Lower leg skin (tissue), 4 donors: Measurements from ENCODE around the gene BCL3. TPM values are rescaled to one million over a fixed set of nuclear protein-coding genes. Genes with fewer than 3 reads are reported as not detected.

Source experiments
- DNase-seq, 2 donors: peaks; one replicate each; pipeline ENCODE4 v3.0.0-alpha.2; 2019; ENCODE audit warnings: low spot score in 2 of 2
- H3K4me3 ChIP-seq: fragments of 200-600 bp; sonication (generic); 2 replicates; pipeline ENCODE4 v1.5.1; 2017; ENCODE audit warnings: mild to moderate bottlenecking, low read depth; ENCODE audit not compliant: poor library complexity, severe bottlenecking
- CTCF ChIP-seq, 3 donors: fragments of 450-650 bp; IDR thresholded peaks; one replicate each; pipeline ENCODE4 v1.5.1; 2016; ENCODE audit warnings: antibody characterized with exemption in 3 of 3, mild to moderate bottlenecking in 3 of 3, moderate library complexity in 2 of 3
- POLR2A ChIP-seq, 2 donors: fragments of 450-650 bp; IDR thresholded peaks; one replicate each; pipeline ENCODE4 v1.6.1; 2016 to 2017; ENCODE audit warnings: antibody characterized with exemption in 2 of 2, mild to moderate bottlenecking in 1 of 2, moderate library complexity in 1 of 2
- WGBS, 2 donors: methylation state at CpG; one replicate each; pipeline ENCODE4 v1.1.5; 2018; 5-methylcytosine and 5-hydroxymethylcytosine counted together
- intact Hi-C: fragments of 100-400 bp; cut with DNase I; formaldehyde crosslinking; loops from one replicate; pipeline ENCODE4 v1.15.0; 2023; ENCODE audit warnings: low total_unique reads
- total RNA-seq, 4 donors: library from RNA; depleted of rRNA; stranded (reverse); fragments of >200 nt; gene quantifications; one replicate each; pipeline ENCODE4 v1.1.0, GENCODE V29; 2016

BCL3 gene
- total RNA-seq, 4 donors from 2014 or later = 17.1 to 27.3 (median 19.0) TPM

GRCh38 chr19:44731081-44731480, 17.4 kb upstream of the BCL3 start:
- intact Hi-C loops = no loop called here
- no peak for TF ChIP-seq CTCF (IDR thresholded peaks at IDR 0.05)
- TF ChIP-seq POLR2A (IDR thresholded peaks at IDR 0.05) = no peak
- no peak overlapping the region for H3K4me3 ChIP-seq
- 92% methylated on average over 5 of the region's 5 CpGs for WGBS, 2 donors
- DNase-seq = no peak

DNA sequence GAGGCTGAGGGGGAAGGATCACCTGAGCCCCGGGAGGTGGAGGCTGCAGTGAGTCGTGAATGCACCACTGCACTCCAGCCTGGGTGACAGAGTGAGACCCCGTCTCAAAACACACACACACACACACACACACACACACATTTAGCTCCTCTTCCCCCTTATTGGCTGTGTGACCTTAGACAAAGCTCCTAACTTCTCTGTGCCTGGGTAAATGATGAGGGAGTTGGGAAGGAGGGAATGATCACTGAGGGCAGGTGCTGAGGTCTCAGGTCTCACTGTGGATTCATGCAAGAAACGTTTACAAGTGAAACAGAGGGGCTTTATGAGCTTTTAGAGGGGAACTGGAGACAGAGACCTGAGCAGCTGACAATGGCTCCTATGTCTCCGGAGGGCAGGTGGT, 16.9 kb upstream of the BCL3 start:
- TF ChIP-seq CTCF (IDR thresholded peaks at IDR 0.05) = no peak
- TF ChIP-seq POLR2A (IDR thresholded peaks at IDR 0.05) = no peak
- 85 to 89% methylated on average over 5 of the region's 5 CpGs for WGBS, 2 donors
- DNase-seq = no peak
- H3K4me3 ChIP-seq = no peak overlapping the region
- intact Hi-C loops = no loop called here

DNA sequence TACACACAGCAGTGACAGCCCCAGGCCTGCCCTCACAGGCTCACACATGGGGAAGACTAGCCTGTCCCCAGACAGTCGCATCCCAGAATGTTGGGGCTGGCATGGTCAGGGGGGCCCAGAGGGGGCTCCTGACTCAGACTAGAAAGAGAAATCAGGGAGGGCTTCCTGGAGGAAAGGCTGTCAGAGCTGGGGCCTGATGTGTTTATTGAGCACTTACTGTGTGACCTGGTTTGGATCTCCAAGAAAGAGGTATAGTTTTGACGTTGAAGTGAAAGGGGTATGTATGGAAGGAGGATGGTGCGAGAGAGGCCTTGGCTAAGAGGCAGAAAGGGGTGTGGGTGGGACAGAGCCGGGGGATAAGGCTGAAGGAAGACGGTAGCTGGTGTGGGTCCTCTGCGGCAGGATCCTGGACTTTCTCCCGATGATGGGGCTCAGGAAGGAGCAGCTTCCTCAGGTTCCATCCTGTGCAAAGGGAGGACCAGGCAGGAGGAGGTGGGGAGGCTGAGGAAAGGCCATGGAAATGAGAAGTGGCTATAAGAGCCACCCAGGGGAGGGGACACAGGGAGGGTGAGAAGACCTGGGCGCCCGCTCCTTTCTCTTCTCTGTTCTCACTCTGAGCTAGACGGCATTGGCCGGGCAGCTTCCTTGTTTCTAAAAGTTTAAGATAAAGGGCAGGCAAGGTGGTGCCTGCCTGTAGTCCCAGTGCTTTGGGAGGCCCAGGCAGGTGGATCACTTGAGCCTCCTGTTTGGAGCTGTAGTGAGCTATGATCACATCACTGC, 16.1 kb upstream of the BCL3 start:
- intact Hi-C loops = no loop called here
- no peak overlapping the region for H3K4me3 ChIP-seq
- no peak for DNase-seq
- WGBS, 2 donors = 78 to 88% methylated on average over 10 to 11 of the region's 11 CpGs
- TF ChIP-seq POLR2A (IDR thresholded peaks at IDR 0.05) = no peak
- no peak for TF ChIP-seq CTCF (IDR thresholded peaks at IDR 0.05)

GRCh38 chr19:44734357-44734756, 14.2 kb upstream of the BCL3 start:
- intact Hi-C loops = no loop called here
- DNase-seq = no peak
- TF ChIP-seq CTCF (IDR thresholded peaks at IDR 0.05) = no peak
- TF ChIP-seq POLR2A (IDR thresholded peaks at IDR 0.05) = no peak
- 54 to 70% methylated on average over 1 of the region's 1 CpG for WGBS, 2 donors
- H3K4me3 ChIP-seq = no peak overlapping the region

GRCh38 chr19:44735011-44735410, 13.5 kb upstream of the BCL3 start:
- TF ChIP-seq CTCF (IDR thresholded peaks at IDR 0.05) (no peak), POLR2A (IDR thresholded peaks at IDR 0.05) (no peak)
- H3K4me3 ChIP-seq = no peak overlapping the region
- no peak for DNase-seq
- WGBS, 2 donors = 59 to 64% methylated on average over 5 of the region's 5 CpGs
- intact Hi-C loops = no loop called here
